CD14-positive monocyte (primary cell): Measurements from ENCODE around the gene GADD45GIP1. TPM values are rescaled to one million over a fixed set of nuclear protein-coding genes. Genes with fewer than 3 reads are reported as not detected.

Source experiments
- DNase-seq, 3 donors: peaks; one replicate each; pipeline ENCODE4 v3.0.0-alpha.2; 2011 to 2022
- H2AFZ ChIP-seq: 2 replicates; pipeline ENCODE4 v1.6.0; 2012; ENCODE audit warnings: mild to moderate bottlenecking, low read depth, low read length, inconsistent platforms; ENCODE audit not compliant: insufficient read depth, poor library complexity, severe bottlenecking
- H3K27ac ChIP-seq, 2 donors: 1 replicate in 1 of 2; 2 replicates in 1 of 2; pipeline ENCODE4 v1.5.1; 2012 to 2013; ENCODE audit warnings: low read length in 2 of 2, control low read depth in 1 of 2, inconsistent platforms in 1 of 2, low read depth in 1 of 2, mild to moderate bottlenecking in 1 of 2
- H3K27me3 ChIP-seq, 2 donors: one replicate each; pipeline versions ENCODE4 v1.6.0 to v1.6.1; 2011 to 2013; ENCODE audit warnings: low read length in 2 of 2; ENCODE audit not compliant: control insufficient read depth in 2 of 2, insufficient read depth in 2 of 2
- H3K36me3 ChIP-seq, 2 donors: replicated peaks in 1 of 2; 1 replicate in 1 of 2; 2 replicates in 1 of 2; pipeline versions ENCODE4 v1.5.1 to v1.6.1; 2012 to 2013; ENCODE audit warnings: low read length in 2 of 2, control low read depth in 1 of 2, inconsistent platforms in 1 of 2, mild to moderate bottlenecking in 1 of 2; ENCODE audit not compliant: insufficient read depth in 2 of 2, control insufficient read depth in 1 of 2
- H3K4me1 ChIP-seq, 2 donors: 1 replicate in 1 of 2; 2 replicates in 1 of 2; pipeline versions ENCODE4 v1.5.1 to v1.6.1; 2012 to 2013; ENCODE audit warnings: low read length in 2 of 2, control low read depth in 1 of 2, inconsistent platforms in 1 of 2, mild to moderate bottlenecking in 1 of 2, moderate library complexity in 1 of 2; ENCODE audit not compliant: insufficient read depth in 2 of 2, control insufficient read depth in 1 of 2
- H3K4me2 ChIP-seq: replicated peaks from 2 replicates; pipeline ENCODE3; 2012; ENCODE audit warnings: low read length, moderate library complexity, mild to moderate bottlenecking; ENCODE audit not compliant: poor library complexity, severe bottlenecking; ENCODE audit errors: extremely low read depth
- H3K4me3 ChIP-seq, 3 experiments: fragments of 200-600 bp in 1 of 3; sonication (generic) in 1 of 3; replicated peaks in 1 of 3; 1 replicate in 2 of 3; 2 replicates in 1 of 3; pipeline ENCODE4 v1.5.1; 2011 to 2013; ENCODE audit warnings: low read length in 3 of 3, mild to moderate bottlenecking in 3 of 3, control low read depth in 2 of 3, low read depth in 2 of 3, inconsistent platforms in 1 of 3, moderate library complexity in 1 of 3
- H3K79me2 ChIP-seq: 2 replicates; pipeline ENCODE4 v1.6.0; 2012; ENCODE audit warnings: mild to moderate bottlenecking, control low read depth, inconsistent platforms, low read length, moderate library complexity; ENCODE audit not compliant: insufficient read depth
- H3K9ac ChIP-seq: 2 replicates; pipeline ENCODE4 v1.6.0; 2017; ENCODE audit warnings: low read length, mild to moderate bottlenecking; ENCODE audit not compliant: insufficient read depth, poor library complexity, severe bottlenecking
- H3K9me3 ChIP-seq, 2 donors: replicated peaks in 1 of 2; 1 replicate in 1 of 2; 2 replicates in 1 of 2; pipeline versions ENCODE4 v1.5.1 to v1.6.1; 2012 to 2013; ENCODE audit warnings: low read length in 2 of 2, control low read depth in 1 of 2; ENCODE audit not compliant: control insufficient read depth in 1 of 2, insufficient read depth in 1 of 2
- H4K20me1 ChIP-seq: 2 replicates; pipeline ENCODE4 v1.6.0; 2012; ENCODE audit warnings: mild to moderate bottlenecking, low read length, control low read depth, moderate library complexity; ENCODE audit not compliant: insufficient read depth
- H3K27ac Mint-ChIP-seq, 7 donors: one replicate each; pipeline ENCODE4 v1.8.0; 2020; ENCODE audit warnings: mild to moderate bottlenecking in 7 of 7, mixed read lengths in 7 of 7, moderate library complexity in 6 of 7, inconsistent platforms in 2 of 7
- H3K27me3 Mint-ChIP-seq, 3 donors: one replicate each; pipeline ENCODE4 v1.8.0; 2021 to 2022; ENCODE audit warnings: low read depth in 3 of 3, mild to moderate bottlenecking in 3 of 3, mixed read lengths in 3 of 3, moderate library complexity in 3 of 3, inconsistent platforms in 1 of 3
- H3K36me3 Mint-ChIP-seq, 2 donors: one replicate each; pipeline ENCODE4 v1.8.0; 2020; ENCODE audit warnings: mixed read lengths in 2 of 2, inconsistent platforms in 1 of 2, mild to moderate bottlenecking in 1 of 2
- H3K4me1 Mint-ChIP-seq: one replicate; pipeline ENCODE4 v1.8.0; 2020; ENCODE audit warnings: mild to moderate bottlenecking, mixed read lengths
- H3K4me3 Mint-ChIP-seq, 2 donors: one replicate each; pipeline ENCODE4 v1.8.0; 2020; ENCODE audit warnings: mild to moderate bottlenecking in 2 of 2, mixed read lengths in 2 of 2, moderate library complexity in 1 of 2
- H3K9me3 Mint-ChIP-seq, 7 donors: one replicate each; pipeline ENCODE4 v1.8.0; 2020 to 2022; ENCODE audit warnings: mixed read lengths in 7 of 7, mild to moderate bottlenecking in 6 of 7, moderate library complexity in 6 of 7, inconsistent platforms in 2 of 7
- WGBS: methylation state at CpG from one replicate; pipeline ENCODE4 v1.1.5; 2013; ENCODE audit warnings: missing lambda C conversion rate; ENCODE audit not compliant: insufficient coverage; 5-methylcytosine and 5-hydroxymethylcytosine counted together
- intact Hi-C, 2 donors: fragments of 100-400 bp; cut with micrococcal nuclease; formaldehyde crosslinking; loops; one replicate each; pipeline versions ENCODE4 v1.15.0 to v1.15.1; 2023
- polyA plus RNA-seq, 3 donors: library from polyadenylated mRNA; depleted of rRNA in 1 of 3; unstranded in 2 of 3; stranded (reverse) in 1 of 3; fragments of 300-500 nt in 2 of 3; fragments of >200 nt in 1 of 3; fragmentation: Illumina TruSeq in 2 of 3; gene quantifications; 1 replicate in 2 of 3; 2 replicates in 1 of 3; pipeline ENCODE4 v1.2.3, GENCODE V29; 2012 to 2021
- TF ChIP-seq, protein P1 (sequence below): fragments of 200-600 bp; IDR thresholded peaks from one replicate; pipeline ENCODE4 v1.8.0; 2022; ENCODE audit warnings: antibody characterized with exemption, mild to moderate bottlenecking

GADD45GIP1 gene
- polyA plus RNA-seq, 3 donors, result 8.3 to 42.4 (median 31.6) TPM

DNA sequence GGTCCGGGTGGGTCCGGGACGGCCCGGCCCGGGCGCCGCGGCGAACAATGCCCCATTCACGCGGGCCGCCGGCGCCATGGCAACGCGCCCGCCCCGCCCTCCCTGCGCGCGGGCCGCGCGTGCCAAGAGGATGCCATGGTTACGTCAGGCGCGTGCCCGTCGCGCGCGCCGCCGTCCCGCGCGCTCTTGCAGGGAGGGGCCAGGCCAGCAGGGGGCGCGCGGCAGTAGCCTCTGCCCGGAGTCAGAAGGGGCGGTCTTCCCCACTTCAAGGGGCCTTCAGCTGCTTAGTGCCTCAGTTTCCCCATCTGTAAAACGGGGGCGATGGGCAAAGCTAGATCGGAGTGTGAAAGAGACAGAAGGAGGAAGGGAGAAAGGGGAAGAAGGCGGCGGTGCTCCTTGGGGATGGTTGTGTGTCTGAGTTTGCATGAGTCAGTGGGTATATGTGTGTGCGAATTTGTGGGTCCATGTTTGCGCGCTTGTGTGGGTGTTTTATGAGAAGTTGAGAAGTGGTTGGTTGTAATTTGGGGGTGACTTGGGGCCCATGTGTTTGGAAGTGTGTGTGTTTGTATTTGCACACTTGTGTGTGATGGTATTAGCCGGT lies 26.6 kb upstream of the GADD45GIP1 start:
- Histone ChIP-seq H3K9me3 (no peaks in the 10 kb centered on the region), H3K9ac (no peak overlapping the region), H3K79me2 (no peaks in the 10 kb centered on the region), H4K20me1 (no peaks in the 10 kb centered on the region), H3K4me1 (peaks cover 9 to 12% of the 10 kb centered on the region in 2 donors), H3K27me3 (peaks cover 0 to 6% of the 10 kb centered on the region in 2 donors), H2AFZ (peak overlapping the region; percentile 44), H3K4me2 (peak overlapping the region; percentile 59), H3K4me3 (peak overlapping the region in 1 of 3 experiments; percentile 45), H3K36me3 (no peaks in the 10 kb centered on the region), H3K27ac (no peak overlapping the region)
- intact Hi-C loops, result loop anchor here (5.0 to 10.0 kb wide), 2 partner anchors 34 to 51 kb away; no protein-coding TSS in a partner anchor
- WGBS, result 7% methylated on average over 51 of the region's 51 CpGs
- Mint-ChIP-seq H3K4me3 (no peak overlapping the region), H3K9me3 (no peaks in the 10 kb centered on the region), H3K27ac (no peak overlapping the region), H3K4me1 (peaks cover 8% of the 10 kb centered on the region), H3K27me3 (peaks cover 5 to 8% (median 6%) of the 10 kb centered on the region in 3 donors), H3K36me3 (no peaks in the 10 kb centered on the region)
- peak; percentile 74 to 86 (median 76) for DNase-seq
- TF ChIP-seq, protein P1, sequence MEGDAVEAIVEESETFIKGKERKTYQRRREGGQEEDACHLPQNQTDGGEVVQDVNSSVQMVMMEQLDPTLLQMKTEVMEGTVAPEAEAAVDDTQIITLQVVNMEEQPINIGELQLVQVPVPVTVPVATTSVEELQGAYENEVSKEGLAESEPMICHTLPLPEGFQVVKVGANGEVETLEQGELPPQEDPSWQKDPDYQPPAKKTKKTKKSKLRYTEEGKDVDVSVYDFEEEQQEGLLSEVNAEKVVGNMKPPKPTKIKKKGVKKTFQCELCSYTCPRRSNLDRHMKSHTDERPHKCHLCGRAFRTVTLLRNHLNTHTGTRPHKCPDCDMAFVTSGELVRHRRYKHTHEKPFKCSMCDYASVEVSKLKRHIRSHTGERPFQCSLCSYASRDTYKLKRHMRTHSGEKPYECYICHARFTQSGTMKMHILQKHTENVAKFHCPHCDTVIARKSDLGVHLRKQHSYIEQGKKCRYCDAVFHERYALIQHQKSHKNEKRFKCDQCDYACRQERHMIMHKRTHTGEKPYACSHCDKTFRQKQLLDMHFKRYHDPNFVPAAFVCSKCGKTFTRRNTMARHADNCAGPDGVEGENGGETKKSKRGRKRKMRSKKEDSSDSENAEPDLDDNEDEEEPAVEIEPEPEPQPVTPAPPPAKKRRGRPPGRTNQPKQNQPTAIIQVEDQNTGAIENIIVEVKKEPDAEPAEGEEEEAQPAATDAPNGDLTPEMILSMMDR, result peak; percentile 93

DNA sequence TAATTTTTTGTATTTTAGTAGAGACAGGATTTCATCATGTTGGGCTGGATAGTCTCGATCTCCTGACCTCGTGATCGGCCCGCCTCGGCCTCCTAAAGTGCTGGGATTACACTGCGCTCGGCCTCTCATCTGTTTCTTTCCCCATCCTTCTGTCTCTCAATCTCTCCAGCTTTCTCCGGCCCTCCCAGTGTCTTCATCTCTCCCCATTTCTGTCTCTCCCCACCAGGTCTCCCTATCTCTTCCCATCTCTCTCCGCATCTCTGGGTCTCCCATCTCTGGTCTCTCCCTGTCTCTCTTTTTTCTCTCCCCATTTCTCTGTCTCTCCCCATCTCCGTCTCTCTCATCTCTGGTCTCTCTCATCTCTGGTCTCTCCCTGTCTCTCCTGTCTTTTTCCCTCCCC lies 26.1 kb upstream of the GADD45GIP1 start:
- TF ChIP-seq, protein P1, result no peak
- H4K20me1 ChIP-seq, result no peaks in the 10 kb centered on the region
- H3K4me1 Mint-ChIP-seq, result peaks cover 8% of the 10 kb centered on the region
- 39% methylated on average over 10 of the region's 10 CpGs for WGBS
- no peaks in the 10 kb centered on the region for H3K9me3 Mint-ChIP-seq
- H3K36me3 ChIP-seq, result no peaks in the 10 kb centered on the region
- H3K36me3 Mint-ChIP-seq, result no peaks in the 10 kb centered on the region
- H3K27me3 ChIP-seq, result peaks cover 0 to 6% of the 10 kb centered on the region in 2 donors
- H3K9ac ChIP-seq, result no peak overlapping the region
- H3K27ac Mint-ChIP-seq, result no peak overlapping the region
- peak overlapping the region in 1 of 3 experiments; percentile 45 for H3K4me3 ChIP-seq
- no peak overlapping the region for H3K27ac ChIP-seq
- peaks cover 6 to 8% (median 6%) of the 10 kb centered on the region in 3 donors for H3K27me3 Mint-ChIP-seq
- peak overlapping the region; percentile 44 for H2AFZ ChIP-seq
- H3K4me3 Mint-ChIP-seq, result no peak overlapping the region
- H3K4me2 ChIP-seq, result peak overlapping the region; percentile 59
- H3K9me3 ChIP-seq, result no peaks in the 10 kb centered on the region
- intact Hi-C loops, result loop anchor here (5.0 to 10.0 kb wide), 2 partner anchors 34 to 52 kb away; no protein-coding TSS in a partner anchor
- peaks cover 9 to 12% of the 10 kb centered on the region in 2 donors for H3K4me1 ChIP-seq
- no peak for DNase-seq
- H3K79me2 ChIP-seq, result no peaks in the 10 kb centered on the region
